HG02763 (cell line): ENCODE data around the gene PMVK.

Experiments used
- ATAC-seq: cut with Tn5 transposase; IDR thresholded peaks from one replicate; pipeline ENCODE4 v1.9.1; 2021; ENCODE audit warnings: mild to moderate bottlenecking, moderate library complexity; ENCODE audit not compliant: unreplicated experiment

Gene PMVK

GRCh38 chr1:154883919-154884868 lies 52.3 kb downstream of the PMVK start:
- no peak for ATAC-seq

GRCh38 chr1:154881820-154882535 lies 54.5 kb downstream of the PMVK start:
- no peak for ATAC-seq

- no peak for ATAC-seq
Measured at GRCh38 chr1:154880671-154881070, 55.8 kb downstream of the PMVK start.

GRCh38 chr1:154879038-154879421 lies 57.5 kb downstream of the PMVK start:
- no peak for ATAC-seq

- peak; percentile 67 for ATAC-seq
Measured at GRCh38 chr1:154878371-154879037, 58.0 kb downstream of the PMVK start.

- no peak for ATAC-seq
Measured at GRCh38 chr1:154877370-154877974, 59.0 kb downstream of the PMVK start.

GRCh38 chr1:154876842-154877369 lies 59.6 kb downstream of the PMVK start:
- ATAC-seq: no peak
